NCI-H2171 treated with DMSO at 0.1 percent for 48 hours (cell line): ENCODE measurements around the gene ABCC8.

Source experiments
- DNase-seq: peaks from one replicate; lab custom pipeline; 2025; lab: John Stamatoyannopoulos, UW

The ABCC8 gene

GRCh38 chr11:17469998-17470397 is 6.6 kb downstream of the ABCC8 start:
- no peak for DNase-seq

- DNase-seq = no peak
Measured at GRCh38 chr11:17468122-17468521, 8.5 kb downstream of the ABCC8 start.

- DNase-seq = no peak
Measured at GRCh38 chr11:17463546-17464174, 13.0 kb downstream of the ABCC8 start.

- no peak for DNase-seq
Measured at GRCh38 chr11:17462940-17463339, 13.7 kb downstream of the ABCC8 start.

- DNase-seq = no peak
Measured at GRCh38 chr11:17460406-17460805, 16.2 kb downstream of the ABCC8 start.

GRCh38 chr11:17459236-17459896 is 17.3 kb downstream of the ABCC8 start:
- no peak for DNase-seq

- no peak for DNase-seq
Measured at GRCh38 chr11:17458268-17458667, 18.4 kb downstream of the ABCC8 start.

GRCh38 chr11:17457396-17458173 is 19.1 kb downstream of the ABCC8 start:
- no peak for DNase-seq

- DNase-seq = no peak
Measured at GRCh38 chr11:17452668-17453067, 24.0 kb downstream of the ABCC8 start.

GRCh38 chr11:17449158-17449557 is 27.5 kb downstream of the ABCC8 start:
- DNase-seq = no peak

- DNase-seq = no peak
Measured at GRCh38 chr11:17446482-17446881, 30.2 kb downstream of the ABCC8 start.

- no peak for DNase-seq
Measured at GRCh38 chr11:17445240-17445795, 31.3 kb downstream of the ABCC8 start.

GRCh38 chr11:17443926-17444690 is 32.5 kb downstream of the ABCC8 start:
- peak; percentile 65 for DNase-seq

GRCh38 chr11:17443423-17443822 is 33.2 kb downstream of the ABCC8 start:
- DNase-seq = no peak

- DNase-seq = no peak
Measured at GRCh38 chr11:17443000-17443399, 33.6 kb downstream of the ABCC8 start.

GRCh38 chr11:17439316-17439782 is 37.3 kb downstream of the ABCC8 start:
- peak; percentile 93 for DNase-seq

- no peak for DNase-seq
Measured at GRCh38 chr11:17437366-17437765, 39.3 kb downstream of the ABCC8 start.

GRCh38 chr11:17434108-17434507 is 42.5 kb downstream of the ABCC8 start:
- DNase-seq = no peak

- DNase-seq = peak; percentile 48
Measured at GRCh38 chr11:17432002-17432401, 44.6 kb downstream of the ABCC8 start.

- DNase-seq = peak; percentile 61
Measured at GRCh38 chr11:17431139-17431538, 45.5 kb downstream of the ABCC8 start.

GRCh38 chr11:17430616-17431015 is 46.0 kb downstream of the ABCC8 start:
- DNase-seq = no peak

GRCh38 chr11:17428925-17429324 is 47.7 kb downstream of the ABCC8 start:
- DNase-seq = no peak
